GM21390 (cell line): Measurements from ENCODE around the gene SLC22A13.
"Not testable (repeated sequence)": the region's sequence is repeated elsewhere in the genome, so short reads cannot be mapped to it uniquely, and the experiment has no call there.

ENCODE experiments used
- ATAC-seq: cut with Tn5 transposase; IDR thresholded peaks from one replicate; pipeline ENCODE4 v1.9.1; 2021; ENCODE audit not compliant: unreplicated experiment

Gene SLC22A13, protein sequence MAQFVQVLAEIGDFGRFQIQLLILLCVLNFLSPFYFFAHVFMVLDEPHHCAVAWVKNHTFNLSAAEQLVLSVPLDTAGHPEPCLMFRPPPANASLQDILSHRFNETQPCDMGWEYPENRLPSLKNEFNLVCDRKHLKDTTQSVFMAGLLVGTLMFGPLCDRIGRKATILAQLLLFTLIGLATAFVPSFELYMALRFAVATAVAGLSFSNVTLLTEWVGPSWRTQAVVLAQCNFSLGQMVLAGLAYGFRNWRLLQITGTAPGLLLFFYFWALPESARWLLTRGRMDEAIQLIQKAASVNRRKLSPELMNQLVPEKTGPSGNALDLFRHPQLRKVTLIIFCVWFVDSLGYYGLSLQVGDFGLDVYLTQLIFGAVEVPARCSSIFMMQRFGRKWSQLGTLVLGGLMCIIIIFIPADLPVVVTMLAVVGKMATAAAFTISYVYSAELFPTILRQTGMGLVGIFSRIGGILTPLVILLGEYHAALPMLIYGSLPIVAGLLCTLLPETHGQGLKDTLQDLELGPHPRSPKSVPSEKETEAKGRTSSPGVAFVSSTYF

DNA sequence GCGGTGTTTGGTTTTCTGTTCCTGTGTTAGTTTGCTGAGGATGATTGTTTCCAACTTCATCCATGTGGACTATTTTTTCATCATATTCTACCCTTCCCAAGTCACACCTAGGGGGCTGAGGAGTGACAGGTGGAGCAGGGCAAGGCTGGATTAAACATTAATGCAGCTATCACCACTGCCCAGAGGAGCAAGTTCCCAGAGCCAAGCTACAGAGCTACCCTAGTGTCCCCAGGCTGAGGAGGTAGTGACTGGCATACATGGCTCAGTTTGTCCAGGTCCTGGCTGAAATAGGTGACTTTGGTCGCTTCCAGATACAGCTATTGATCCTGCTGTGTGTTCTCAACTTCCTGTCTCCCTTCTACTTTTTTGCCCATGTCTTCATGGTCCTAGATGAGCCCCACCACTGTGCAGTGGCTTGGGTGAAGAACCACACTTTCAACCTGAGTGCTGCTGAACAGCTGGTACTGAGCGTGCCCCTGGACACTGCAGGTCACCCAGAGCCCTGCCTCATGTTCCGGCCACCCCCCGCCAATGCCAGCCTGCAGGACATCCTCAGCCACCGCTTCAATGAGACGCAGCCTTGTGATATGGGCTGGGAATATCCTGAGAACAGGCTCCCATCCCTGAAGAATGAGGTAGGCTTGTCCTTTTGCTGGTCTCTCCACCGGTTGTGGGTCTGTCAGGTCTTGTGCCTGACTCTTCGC lies at the start of gene SLC22A13:
TSS of gene SLC22A13 (plus strand) at position 209 of the 704 bp plus-strand sequence. CDS start at position 258, 49 bp downstream.
- no peak for ATAC-seq

DNA sequence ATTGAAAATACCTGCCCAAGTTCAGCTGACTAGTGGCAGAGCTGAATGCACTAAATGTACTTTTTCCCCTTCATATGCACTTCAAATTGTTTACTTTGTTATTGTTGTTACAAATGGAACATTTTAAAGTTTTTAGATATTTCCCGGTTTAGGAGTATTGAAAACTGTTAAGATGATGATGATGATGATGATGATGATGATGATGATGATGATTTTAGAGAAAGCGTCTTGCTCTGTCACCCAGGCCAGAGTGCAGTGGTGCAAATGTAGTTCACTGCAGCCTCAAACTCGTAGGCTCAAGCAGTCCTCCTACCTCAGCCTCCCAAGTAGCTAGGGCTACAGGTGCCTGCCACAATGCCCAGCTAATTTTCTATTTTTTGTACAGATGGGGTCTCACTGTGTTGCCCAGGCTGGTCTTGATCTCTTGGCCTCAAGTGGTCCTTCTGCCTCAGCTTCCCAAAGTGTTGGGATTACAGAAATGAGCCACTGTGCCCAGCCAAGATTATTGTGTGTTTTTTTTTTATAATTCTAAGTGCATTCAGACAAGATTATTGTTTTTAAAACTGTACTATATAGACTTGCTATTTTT lies 45.9 kb upstream of the SLC22A13 start:
- no peak for ATAC-seq

DNA sequence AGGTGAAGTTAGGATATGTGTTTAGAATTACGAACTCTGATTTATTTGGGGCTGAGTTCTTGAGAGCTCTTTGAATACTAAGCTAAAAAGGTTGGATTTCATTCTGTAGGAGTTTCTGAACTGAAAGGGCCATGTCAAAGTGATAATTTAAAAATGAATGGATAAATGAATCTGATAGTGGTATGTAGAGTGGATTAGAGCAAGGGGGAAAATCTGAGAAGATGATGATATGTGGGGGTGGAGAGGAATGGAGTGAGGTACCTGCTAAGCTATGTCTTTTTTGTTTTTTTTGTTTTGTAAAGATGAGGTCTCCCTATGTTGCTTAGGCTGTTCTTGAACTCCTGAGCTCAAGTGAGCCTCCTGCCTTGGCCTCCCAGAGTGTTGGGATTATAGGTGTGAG lies 44.6 kb upstream of the SLC22A13 start:
- ATAC-seq = no peak

DNA sequence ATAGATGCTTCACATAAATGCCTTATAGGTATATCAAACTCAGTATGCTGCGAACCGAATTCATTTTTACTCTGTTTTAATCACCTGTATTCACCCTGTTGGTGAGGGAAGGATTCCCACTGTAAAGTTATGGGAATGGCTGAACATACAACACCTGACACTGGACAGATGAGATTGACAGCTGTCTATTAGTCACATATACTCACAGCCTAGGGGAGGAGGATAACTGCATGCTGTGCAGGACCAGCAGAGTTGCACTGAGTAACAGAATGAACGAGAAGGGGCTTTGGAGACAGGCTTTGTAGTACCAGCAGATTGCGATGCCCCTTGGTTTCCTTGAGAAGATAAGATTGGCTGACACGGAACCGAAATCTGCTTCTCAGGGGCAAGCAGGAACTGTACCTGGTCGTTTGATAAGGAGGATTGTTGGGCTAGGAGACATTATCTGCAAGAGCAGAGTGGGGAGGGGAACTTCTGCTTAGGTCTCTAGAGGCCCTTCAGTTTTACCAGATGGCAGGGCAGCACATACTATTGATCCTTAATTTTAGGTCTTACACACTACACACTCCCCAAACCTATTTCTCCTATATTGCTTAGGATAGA lies 43.5 kb upstream of the SLC22A13 start:
- ATAC-seq = no peak

DNA sequence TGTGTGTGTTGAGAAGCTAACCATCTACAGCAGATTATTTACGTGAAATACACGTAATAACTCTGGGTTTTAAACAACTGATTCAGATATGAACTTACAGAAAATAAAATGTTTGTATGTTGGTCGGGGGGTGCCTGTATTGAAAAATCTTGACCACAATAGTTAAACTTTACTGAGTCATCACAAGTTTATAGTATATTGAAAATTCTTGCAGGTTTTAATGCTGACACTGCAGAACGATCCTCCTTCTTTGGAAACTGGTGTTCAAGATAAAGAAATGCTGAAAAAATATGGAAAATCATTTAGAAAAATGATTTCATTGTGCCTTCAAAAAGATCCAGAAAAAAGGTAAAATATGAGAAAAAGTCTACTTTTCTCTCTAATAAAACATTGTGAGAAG lies 41.3 kb upstream of the SLC22A13 start:
- no peak for ATAC-seq

DNA sequence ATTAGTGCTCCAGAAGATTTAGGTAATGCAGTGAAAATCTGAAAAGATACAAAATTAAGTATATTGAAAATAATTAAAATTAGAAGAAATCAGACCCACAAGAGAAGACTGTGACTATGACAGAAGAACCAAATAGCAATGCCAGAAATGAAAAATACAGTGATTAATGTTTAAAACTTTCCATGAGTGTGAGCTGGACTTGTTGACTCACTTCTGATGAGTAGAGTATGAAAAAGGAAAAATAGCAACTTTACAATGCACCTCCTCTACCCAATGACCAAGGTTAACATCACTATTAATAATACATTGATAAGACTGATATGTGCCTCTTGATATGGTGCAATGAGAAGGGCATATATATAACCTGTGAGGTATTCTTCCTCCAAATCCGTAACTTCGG lies 39.3 kb upstream of the SLC22A13 start:
- ATAC-seq = no peak

DNA sequence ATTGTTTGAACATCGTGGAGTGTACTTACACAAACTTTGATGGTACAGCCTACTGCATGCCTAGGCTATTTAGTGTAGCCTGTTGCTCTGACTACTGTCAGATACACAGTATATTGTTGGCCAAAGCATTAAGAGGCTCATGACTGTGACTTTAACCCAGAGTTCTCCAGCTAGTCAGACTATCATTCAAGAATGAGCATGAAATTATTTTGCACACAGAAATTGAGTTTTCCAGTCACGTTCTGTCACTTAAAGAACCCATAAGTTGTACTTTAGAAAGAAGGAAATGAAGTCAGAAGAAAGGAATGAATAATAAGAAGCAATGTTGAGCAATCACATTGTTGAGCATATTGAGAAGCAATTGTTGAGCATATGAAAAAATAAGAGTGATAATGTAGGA lies 37.6 kb upstream of the SLC22A13 start:
- no peak for ATAC-seq

DNA sequence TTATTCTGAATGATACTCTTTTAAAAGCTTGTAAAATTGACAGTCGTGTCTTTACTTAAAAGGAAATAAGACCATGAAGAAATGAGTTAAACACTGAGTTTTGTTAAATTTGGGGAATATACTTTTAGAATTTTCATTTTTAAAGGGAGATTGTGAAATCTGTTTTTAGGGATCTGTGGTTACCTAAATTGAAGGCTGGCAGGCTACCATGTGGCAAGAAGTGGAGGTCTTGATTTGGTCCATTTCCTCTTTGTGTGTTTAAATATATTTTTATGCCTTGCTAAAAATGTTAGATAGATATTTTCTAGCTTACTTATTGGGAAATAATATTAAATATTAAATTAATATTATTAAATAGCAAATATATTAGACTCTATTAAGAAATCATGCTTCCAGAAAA lies 36.6 kb upstream of the SLC22A13 start:
- ATAC-seq = no peak

DNA sequence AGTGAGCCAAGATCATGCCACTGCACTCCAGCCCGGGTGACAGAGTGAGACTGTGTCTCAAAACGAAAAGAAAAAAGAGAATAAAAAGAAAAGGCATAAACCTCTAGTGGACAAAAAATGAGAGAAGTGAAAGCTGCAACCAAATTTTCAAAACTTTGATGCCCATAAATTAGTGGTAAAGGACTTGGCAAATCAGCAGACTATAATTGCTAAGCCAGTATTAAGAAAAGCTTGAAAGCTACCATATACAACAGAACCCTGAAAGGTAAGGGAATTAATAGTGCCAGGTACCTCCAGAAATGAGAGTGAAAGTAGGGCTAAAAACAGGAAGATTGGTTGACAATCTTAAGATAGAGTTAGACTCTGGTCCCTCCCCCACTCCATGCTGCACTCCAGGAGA lies 32.9 kb upstream of the SLC22A13 start:
- no peak for ATAC-seq

DNA sequence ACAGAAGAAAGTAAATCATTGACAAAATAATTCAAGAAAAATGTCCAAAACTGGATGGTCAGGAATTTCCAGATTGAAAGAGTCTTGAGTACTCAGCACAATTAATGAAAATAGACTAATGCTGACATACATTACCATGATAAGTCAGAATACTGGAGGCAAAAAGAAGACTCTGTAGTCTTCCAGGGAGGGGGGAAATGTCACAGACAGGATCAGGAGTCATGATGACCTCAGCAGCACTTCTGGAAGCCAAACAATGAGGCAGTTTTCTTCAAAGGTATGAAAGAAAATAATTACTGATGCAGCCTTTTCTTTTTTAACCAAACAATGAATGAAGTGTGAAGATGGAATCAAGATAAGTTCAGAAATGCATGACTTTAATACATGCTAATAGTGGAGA lies 30.1 kb upstream of the SLC22A13 start:
- no peak for ATAC-seq

DNA sequence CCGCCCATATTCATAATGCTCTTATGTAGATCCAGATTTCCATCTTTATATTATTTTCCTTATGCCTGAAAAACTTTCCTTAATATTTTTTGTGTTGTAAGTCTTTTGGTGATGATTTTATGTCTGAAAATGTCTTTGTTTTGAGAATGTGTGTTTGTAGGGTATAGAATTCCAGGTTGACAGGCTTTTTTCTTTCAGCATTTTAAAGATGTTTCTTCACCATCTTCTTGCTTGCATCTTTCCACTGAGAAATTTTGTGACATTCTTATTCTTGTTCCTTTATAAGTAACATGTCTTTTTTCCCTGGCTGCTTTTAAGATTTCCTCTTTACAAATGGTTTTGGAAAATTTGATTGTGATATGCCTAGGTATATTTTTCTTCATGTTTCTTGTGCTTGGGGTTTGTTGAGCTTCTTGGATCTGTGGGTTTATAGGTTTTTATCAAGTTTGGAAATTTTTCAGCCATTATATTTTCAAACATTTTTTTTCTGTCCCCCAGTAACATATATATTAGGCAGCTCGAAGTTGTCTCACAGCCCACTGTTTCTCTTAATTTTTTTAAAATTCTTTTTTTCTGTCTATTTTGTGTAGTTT lies 27.1 kb upstream of the SLC22A13 start:
- ATAC-seq = no peak

DNA sequence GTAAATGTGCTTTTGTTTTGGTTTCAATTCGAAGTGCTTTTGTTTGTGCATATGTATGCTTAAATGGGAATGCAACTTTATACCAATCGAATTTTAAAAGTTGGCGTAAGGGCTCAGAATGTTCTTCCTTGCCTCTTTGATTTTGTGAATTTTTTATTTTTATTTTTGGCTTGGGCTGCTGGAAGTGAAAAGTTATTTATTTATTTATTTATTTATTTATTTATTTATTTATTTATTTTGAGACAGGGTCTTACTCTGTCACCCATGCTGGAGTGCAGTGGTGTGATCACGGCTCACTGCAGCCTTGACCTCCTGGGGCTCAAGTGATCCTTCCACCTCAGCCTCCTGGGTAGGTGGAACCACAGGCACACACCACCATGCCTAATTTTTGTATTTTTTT lies 22.8 kb upstream of the SLC22A13 start:
- ATAC-seq = not testable (repeated sequence)

DNA sequence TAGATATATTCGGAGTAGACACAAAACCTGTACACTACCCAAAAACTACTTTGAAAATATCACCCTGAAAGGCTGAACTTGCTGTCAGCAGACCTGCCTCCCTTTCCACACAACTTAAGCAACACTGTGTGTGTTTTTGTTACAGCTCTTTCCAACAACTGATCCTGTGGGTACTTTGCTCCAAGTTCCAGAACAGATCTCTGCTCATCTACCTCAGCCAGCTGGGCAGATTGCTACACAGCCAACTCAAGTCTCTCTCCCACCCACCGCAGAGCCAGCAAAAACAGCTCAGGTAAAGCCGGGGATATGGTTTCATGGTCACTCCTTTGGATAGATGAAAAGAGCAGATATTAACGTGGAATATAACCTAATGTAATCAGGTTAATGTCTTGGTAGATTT lies 19.7 kb upstream of the SLC22A13 start:
- no peak for ATAC-seq

DNA sequence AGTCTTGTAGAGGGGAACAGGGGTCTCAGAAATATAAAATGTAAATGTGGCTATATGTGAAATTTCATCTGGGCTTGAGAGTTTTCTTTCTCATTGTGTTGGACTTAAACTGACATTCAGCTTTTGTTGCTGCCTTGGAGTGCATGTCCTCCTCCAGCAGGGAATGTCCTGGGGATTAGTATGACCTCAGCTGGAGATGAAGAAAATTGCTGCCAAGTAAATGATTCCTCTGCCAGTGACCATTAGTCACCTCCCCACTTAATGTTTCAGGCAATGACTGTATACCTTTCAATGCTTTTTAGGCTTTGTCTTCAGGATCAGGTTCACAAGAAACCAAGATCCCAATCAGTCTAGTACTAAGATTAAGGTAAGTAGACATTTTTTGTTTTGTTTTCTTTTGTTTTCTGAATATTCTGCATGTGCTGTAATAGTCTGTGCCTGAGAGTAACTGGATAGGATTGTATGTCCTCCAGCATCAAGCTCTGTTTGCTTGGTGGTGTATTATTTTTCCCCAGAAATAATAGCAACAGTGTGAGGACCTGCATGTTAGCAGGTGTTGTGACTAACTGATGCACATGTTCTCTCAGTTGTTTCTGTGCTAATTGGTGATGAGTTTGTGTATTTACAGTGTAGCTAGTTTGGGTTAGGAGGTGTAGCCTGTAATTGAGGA lies 18.1 kb upstream of the SLC22A13 start:
- no peak for ATAC-seq

DNA sequence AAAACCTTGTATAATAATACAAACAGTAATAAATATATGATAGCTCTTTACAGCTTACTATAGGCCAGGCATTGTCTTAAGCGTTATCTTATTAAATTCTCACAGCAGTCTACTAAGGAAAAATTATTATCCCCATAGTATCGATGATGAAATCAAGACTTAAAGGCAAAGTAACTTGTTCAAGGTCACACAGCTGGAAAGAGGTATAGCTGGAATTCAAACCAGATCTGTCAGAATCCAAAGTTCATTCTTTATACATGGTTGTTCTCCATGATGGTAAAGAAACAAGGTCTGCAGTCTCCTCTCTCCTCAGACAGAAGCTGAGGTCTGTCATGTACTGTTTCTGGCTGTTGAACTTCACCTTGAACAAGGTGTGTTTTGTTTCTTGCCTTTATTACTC lies 15.4 kb upstream of the SLC22A13 start:
- ATAC-seq = no peak

DNA sequence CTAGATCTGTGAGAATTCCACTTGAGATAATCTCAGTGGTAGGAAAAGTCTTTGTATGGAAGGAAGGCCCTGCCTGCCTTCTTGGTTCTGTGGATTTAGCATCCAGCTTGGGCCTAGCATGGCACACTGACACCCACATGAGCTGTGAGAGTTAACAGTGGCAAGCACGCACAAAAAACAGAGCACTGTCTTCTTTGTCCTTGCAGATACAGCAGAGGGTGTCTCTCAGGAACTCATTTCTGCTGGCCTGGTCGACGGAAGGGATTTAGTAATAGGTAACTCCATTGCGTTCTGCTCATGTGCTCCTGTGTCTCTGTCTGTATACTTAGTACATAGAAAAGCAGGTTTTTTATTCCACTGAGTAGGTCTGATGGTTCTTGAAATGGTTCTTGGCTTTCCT lies 14.4 kb upstream of the SLC22A13 start:
- ATAC-seq = no peak

DNA sequence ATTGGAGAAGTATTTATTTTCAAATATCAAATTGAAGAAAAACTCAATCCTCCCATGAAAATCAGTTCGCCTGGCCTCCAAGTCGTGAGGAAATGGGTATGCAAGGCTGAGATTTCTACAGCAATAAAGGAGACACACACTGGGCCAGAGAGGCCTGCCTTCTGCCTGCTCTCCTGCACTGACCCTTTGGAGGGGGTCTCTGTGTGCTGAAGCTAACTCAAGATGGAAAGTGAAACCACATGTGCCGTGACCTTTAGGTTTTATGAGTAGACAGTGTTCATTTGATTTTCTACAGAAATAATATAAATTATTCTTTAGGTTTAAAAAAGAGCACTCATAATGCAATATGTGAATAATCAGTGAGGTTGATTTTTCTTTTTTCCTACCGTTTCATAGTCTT lies 11.9 kb upstream of the SLC22A13 start:
- ATAC-seq = no peak

DNA sequence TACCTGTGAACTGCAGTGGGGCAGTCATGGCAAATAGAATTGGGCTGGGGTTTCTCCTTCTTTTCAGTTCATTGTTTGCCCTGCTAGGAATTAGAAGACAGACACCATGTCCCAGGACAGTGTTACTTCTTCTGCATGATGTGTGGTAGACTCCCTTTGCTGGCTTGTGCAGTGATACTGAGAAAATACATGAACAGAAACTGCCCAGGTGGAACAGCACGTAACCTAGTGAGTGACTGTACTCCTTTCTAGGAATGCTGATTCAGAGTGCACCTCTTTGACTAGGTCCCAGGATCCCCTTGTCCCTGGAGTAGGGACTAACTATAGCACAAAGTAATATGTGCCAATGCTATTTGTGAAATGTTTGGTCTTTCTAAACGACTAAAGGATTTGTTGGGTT lies 10.7 kb upstream of the SLC22A13 start:
- no peak for ATAC-seq

DNA sequence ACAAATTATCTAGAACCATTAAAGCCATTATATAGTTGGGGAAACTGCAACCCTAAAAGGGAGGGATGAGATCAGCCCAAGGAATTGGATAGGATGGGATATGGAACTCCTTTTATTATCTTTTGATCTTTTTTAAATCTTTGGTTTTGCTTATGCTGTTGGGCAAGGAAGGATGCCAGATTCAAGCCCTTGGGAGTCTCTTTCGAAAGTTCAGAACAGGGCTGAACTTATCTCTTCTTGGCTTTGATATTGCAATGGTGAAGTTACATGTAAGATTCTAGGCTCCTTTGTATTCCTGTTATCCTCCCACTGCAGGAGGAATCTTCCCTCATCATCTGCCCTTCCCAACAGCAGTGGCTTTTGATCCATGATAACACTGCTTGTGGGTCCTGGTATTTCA lies 10.0 kb upstream of the SLC22A13 start:
- no peak for ATAC-seq

DNA sequence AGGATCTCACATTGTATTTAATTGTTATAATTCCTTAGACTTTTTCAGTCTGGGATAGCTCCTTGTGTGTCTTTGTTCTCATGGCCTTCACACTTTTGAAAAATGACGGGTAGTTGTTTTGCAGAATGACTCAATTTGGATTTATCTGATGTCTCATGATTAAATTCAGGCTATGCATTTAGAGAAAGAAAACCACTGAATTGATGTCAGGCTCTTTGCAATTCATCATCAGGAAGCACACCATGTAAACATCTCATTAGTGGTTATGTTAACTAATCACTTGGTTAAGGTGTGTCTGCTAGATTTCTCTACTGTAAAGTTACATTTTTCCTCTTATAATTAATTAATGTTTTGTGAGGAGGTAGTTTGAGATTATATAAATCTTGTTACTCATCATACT lies 8.0 kb upstream of the SLC22A13 start:
- no peak for ATAC-seq

DNA sequence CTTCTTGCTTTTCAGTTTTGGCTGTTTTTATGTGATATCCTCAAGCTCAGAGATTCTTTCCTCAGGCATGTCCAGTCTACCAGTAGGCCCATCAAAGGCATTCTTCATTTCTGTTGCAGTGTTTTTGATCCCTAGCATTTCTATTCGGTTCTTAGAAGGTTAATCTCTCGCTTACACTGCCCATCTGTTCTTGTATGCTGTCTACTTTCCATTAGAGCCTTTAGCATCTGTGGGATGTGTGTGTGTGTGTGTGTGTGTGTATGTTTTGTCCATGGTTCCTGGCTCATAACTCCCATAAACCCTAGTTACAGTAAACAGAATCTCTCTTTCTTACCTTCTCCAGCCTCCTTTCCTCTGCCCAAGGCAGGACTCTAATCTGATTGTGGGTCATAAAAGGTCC lies 5.1 kb upstream of the SLC22A13 start:
- no peak for ATAC-seq
